K562 (cell line): ENCODE data around the gene KIF26B. TPM values are rescaled to one million over a fixed set of nuclear protein-coding genes. Genes with fewer than 3 reads are reported as not detected.

Experiments used
- EP400 ChIP-seq: fragments of 450-650 bp; IDR thresholded peaks from 2 replicates; pipeline ENCODE4 v1.6.1; 2017; ENCODE audit warnings: antibody characterized with exemption, mild to moderate bottlenecking, moderate library complexity
- HDGF ChIP-seq: fragments of 450-650 bp; IDR thresholded peaks from 2 replicates; pipeline ENCODE4 v1.6.1; 2016
- KDM1A ChIP-seq, 2 experiments: fragments of 450-650 bp; IDR thresholded peaks; 2 replicates each; pipeline ENCODE4 v1.6.1; 2016; ENCODE audit warnings: mild to moderate bottlenecking in 2 of 2
- NR3C1 ChIP-seq: sonication (generic); formaldehyde crosslinking; IDR thresholded peaks from 2 replicates; pipeline ENCODE4 v1.8.1; 2022; ENCODE audit warnings: missing genetic modification reagents
- POLR2B ChIP-seq: fragments of 450-650 bp; IDR thresholded peaks from 2 replicates; pipeline ENCODE4 v1.6.1; 2018; ENCODE audit warnings: low read depth; ENCODE audit not compliant: partially characterized antibody
- PRMT5 ChIP-seq: sonication (generic); formaldehyde crosslinking; IDR thresholded peaks from 2 replicates; pipeline ENCODE4 v1.5.0; 2020; ENCODE audit warnings: missing genetic modification reagents
- SMARCB1 ChIP-seq: IDR thresholded peaks from 2 replicates; pipeline ENCODE4 v1.6.1; 2011; ENCODE audit warnings: improper control_type of control experiment, low read depth; ENCODE audit not compliant: insufficient read length
- TAF1 ChIP-seq: IDR thresholded peaks from 2 replicates; pipeline ENCODE4 v1.6.1; 2011; ENCODE audit warnings: mild to moderate bottlenecking, low read length, moderate library complexity; ENCODE audit not compliant: insufficient read depth, control insufficient read depth, severe bottlenecking; ENCODE audit errors: extremely low read depth
- TCFL5 ChIP-seq: fragments of 250-450 bp; sonication (Bioruptor Pico); conservative IDR thresholded peaks from 2 replicates; pipeline ENCODE4 v1.6.1; 2021; ENCODE audit warnings: mild to moderate bottlenecking, moderate library complexity, matching md5 sums
- ZNF133 ChIP-seq: fragments of 250-450 bp; sonication (Bioruptor Pico); IDR thresholded peaks from 2 replicates; pipeline ENCODE4 v1.4.0; 2020; ENCODE audit warnings: mild to moderate bottlenecking
- ZNF146 ChIP-seq: IDR thresholded peaks from one replicate; pipeline ENCODE4 v1.6.1; 2018; ENCODE audit warnings: missing compliant biosample characterization; ENCODE audit not compliant: unreplicated experiment
- ZNF785 ChIP-seq: fragments of 250-450 bp; sonication (Bioruptor Pico); IDR thresholded peaks from 2 replicates; pipeline ENCODE4 v1.4.0; 2020; ENCODE audit warnings: mild to moderate bottlenecking
- polyA plus RNA-seq, 8 experiments: library from polyadenylated mRNA; depleted of rRNA in 4 of 8; stranded (reverse) in 5 of 8; unstranded in 3 of 8; fragments of >200 nt; fragmentation: Nextera tagmentation in 2 of 8; fragmentation: Illumina TruSeq in 1 of 8; extraction: Ambion mirVana in 2 of 8; extraction: Trizol in 1 of 8; gene quantifications; 2 replicates each; pipeline versions ENCODE4 v1.2.1 to v1.2.3, GENCODE V29; 2011 to 2014; ENCODE audit warnings: inconsistent platforms in 1 of 8, missing spikeins in 1 of 8
- total RNA-seq, 7 experiments: library from RNA; depleted of rRNA in 6 of 7; stranded (reverse); fragments of >200 nt in 6 of 7; fragmentation: Illumina TruSeq in 2 of 7; extraction: Trizol in 2 of 7; gene quantifications; 2 replicates each; pipeline versions ENCODE4 v1.2.1 to v1.2.3, GENCODE V29; 2011 to 2021; ENCODE audit warnings: low replicate concordance in 1 of 7
- TF ChIP-seq, protein P1 (sequence below): fragments of 250-450 bp; sonication (Bioruptor Pico); IDR thresholded peaks from 2 replicates; pipeline ENCODE4 v1.8.0; 2022; ENCODE audit warnings: inconsistent platforms
- TF ChIP-seq, protein P2 (sequence below): fragments of 250-450 bp; sonication (Bioruptor Pico); IDR thresholded peaks from 2 replicates; pipeline ENCODE4 v1.4.0; 2020; ENCODE audit warnings: mild to moderate bottlenecking, moderate library complexity
- TF ChIP-seq, protein P3 (sequence below): conservative IDR thresholded peaks from 2 replicates; pipeline ENCODE4 v1.6.1; 2011; ENCODE audit warnings: low read depth, mild to moderate bottlenecking, low read length; ENCODE audit not compliant: control insufficient read depth
- TF ChIP-seq, protein P4 (sequence below), 2 experiments: fragments of 450-650 bp; IDR thresholded peaks; 2 replicates each; pipeline ENCODE4 v1.6.1; 2016
- TF ChIP-seq, protein P5 (sequence below): fragments of 250-450 bp; sonication (Bioruptor Pico); IDR thresholded peaks from 2 replicates; pipeline ENCODE4 v1.9.0; 2021; ENCODE audit warnings: mild to moderate bottlenecking, inconsistent platforms

KIF26B gene
- total and polyA plus RNA-seq, 9 of the 15 experiments (the other 6 are each of a cell fraction or from before 2014, with no cell fraction given), result 0.02 to 0.08 (median 0.03) TPM; not detected in 6

DNA sequence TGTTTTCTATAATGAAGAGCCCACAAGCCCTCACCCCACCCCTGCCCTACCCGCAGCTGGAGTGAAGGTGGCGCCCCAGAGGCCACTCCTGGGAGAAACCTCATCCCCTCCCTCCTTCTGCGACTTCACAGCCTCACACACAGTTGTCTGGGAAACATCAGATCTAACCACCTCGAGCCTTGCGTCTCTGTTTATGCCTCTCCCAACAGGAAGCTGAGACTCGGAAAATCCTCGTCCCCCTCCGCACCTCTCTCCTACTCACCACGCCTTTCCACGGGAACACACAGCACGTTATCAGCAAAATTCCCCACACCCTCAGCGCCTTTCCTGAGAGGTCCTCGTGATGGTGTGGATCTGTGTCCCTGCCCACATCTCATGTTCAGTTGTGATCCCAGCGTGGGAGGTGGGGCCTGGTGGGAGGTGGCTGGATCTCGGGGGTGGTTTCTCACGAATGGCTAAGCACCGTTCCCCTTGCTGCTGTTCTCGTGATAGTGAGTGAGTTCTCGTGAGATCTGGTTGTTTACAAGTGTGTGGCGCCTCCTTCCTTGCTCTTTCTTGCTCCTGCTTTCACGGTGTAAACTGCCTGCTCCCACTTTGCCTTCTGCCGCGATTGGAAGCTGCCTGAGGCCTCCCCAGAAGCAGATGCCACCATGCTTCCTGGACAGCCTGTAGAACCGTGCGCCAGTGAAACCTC is 190.6 kb downstream of the KIF26B start (continued):
- TF ChIP-seq, protein P1, sequence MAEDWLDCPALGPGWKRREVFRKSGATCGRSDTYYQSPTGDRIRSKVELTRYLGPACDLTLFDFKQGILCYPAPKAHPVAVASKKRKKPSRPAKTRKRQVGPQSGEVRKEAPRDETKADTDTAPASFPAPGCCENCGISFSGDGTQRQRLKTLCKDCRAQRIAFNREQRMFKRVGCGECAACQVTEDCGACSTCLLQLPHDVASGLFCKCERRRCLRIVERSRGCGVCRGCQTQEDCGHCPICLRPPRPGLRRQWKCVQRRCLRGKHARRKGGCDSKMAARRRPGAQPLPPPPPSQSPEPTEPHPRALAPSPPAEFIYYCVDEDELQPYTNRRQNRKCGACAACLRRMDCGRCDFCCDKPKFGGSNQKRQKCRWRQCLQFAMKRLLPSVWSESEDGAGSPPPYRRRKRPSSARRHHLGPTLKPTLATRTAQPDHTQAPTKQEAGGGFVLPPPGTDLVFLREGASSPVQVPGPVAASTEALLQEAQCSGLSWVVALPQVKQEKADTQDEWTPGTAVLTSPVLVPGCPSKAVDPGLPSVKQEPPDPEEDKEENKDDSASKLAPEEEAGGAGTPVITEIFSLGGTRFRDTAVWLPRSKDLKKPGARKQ, result no peak
- TF ChIP-seq TAF1 (peak; percentile 47), TCFL5 (CRISPR knock-in tag) (no peak), POLR2B (peak; percentile 60), ZNF785 (CRISPR knock-in tag) (no peak), ZNF146 (CRISPR knock-in tag) (no peak), EP400 (peak; percentile 51), HDGF (no peak), NR3C1 (no peak), KDM1A (IDR thresholded peaks at IDR 0.05) (no peak), PRMT5 (CRISPR knock-in tag) (no peak), ZNF133 (CRISPR knock-in tag) (no peak), SMARCB1 (no peak)
- TF ChIP-seq, protein P2, sequence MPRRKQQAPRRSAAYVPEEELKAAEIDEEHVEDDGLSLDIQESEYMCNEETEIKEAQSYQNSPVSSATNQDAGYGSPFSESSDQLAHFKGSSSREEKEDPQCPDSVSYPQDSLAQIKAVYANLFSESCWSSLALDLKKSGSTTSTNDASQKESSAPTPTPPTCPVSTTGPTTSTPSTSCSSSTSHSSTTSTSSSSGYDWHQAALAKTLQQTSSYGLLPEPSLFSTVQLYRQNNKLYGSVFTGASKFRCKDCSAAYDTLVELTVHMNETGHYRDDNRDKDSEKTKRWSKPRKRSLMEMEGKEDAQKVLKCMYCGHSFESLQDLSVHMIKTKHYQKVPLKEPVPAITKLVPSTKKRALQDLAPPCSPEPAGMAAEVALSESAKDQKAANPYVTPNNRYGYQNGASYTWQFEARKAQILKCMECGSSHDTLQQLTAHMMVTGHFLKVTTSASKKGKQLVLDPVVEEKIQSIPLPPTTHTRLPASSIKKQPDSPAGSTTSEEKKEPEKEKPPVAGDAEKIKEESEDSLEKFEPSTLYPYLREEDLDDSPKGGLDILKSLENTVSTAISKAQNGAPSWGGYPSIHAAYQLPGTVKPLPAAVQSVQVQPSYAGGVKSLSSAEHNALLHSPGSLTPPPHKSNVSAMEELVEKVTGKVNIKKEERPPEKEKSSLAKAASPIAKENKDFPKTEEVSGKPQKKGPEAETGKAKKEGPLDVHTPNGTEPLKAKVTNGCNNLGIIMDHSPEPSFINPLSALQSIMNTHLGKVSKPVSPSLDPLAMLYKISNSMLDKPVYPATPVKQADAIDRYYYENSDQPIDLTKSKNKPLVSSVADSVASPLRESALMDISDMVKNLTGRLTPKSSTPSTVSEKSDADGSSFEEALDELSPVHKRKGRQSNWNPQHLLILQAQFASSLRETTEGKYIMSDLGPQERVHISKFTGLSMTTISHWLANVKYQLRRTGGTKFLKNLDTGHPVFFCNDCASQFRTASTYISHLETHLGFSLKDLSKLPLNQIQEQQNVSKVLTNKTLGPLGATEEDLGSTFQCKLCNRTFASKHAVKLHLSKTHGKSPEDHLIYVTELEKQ (CRISPR knock-in tag), result no peak
- TF ChIP-seq, protein P3, sequence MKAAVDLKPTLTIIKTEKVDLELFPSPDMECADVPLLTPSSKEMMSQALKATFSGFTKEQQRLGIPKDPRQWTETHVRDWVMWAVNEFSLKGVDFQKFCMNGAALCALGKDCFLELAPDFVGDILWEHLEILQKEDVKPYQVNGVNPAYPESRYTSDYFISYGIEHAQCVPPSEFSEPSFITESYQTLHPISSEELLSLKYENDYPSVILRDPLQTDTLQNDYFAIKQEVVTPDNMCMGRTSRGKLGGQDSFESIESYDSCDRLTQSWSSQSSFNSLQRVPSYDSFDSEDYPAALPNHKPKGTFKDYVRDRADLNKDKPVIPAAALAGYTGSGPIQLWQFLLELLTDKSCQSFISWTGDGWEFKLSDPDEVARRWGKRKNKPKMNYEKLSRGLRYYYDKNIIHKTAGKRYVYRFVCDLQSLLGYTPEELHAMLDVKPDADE, result no peak
- TF ChIP-seq, protein P4, sequence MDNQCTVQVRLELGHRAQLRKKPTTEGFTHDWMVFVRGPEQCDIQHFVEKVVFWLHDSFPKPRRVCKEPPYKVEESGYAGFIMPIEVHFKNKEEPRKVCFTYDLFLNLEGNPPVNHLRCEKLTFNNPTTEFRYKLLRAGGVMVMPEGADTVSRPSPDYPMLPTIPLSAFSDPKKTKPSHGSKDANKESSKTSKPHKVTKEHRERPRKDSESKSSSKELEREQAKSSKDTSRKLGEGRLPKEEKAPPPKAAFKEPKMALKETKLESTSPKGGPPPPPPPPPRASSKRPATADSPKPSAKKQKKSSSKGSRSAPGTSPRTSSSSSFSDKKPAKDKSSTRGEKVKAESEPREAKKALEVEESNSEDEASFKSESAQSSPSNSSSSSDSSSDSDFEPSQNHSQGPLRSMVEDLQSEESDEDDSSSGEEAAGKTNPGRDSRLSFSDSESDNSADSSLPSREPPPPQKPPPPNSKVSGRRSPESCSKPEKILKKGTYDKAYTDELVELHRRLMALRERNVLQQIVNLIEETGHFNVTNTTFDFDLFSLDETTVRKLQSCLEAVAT (IDR thresholded peaks at IDR 0.05), result 0 out of 4 replicates have a peak, but pooled peaks of 1 of the 2 experiments have one; percentile 10
- TF ChIP-seq, protein P5, sequence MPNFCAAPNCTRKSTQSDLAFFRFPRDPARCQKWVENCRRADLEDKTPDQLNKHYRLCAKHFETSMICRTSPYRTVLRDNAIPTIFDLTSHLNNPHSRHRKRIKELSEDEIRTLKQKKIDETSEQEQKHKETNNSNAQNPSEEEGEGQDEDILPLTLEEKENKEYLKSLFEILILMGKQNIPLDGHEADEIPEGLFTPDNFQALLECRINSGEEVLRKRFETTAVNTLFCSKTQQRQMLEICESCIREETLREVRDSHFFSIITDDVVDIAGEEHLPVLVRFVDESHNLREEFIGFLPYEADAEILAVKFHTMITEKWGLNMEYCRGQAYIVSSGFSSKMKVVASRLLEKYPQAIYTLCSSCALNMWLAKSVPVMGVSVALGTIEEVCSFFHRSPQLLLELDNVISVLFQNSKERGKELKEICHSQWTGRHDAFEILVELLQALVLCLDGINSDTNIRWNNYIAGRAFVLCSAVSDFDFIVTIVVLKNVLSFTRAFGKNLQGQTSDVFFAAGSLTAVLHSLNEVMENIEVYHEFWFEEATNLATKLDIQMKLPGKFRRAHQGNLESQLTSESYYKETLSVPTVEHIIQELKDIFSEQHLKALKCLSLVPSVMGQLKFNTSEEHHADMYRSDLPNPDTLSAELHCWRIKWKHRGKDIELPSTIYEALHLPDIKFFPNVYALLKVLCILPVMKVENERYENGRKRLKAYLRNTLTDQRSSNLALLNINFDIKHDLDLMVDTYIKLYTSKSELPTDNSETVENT (CRISPR knock-in tag), result no peak
